Trophoblast cell (in vitro differentiated cells and primary cell): ENCODE measurements around the gene KRT7.

Source experiments
- DNase-seq, 2 donors: peaks; one replicate each; pipeline ENCODE4 v3.0.0-alpha.2; 2016
- H2AFZ ChIP-seq: 2 replicates; pipeline ENCODE4 v1.6.1; 2013; ENCODE audit warnings: low read length, moderate library complexity, mild to moderate bottlenecking; ENCODE audit not compliant: insufficient read depth, poor library complexity
- H2AK5ac ChIP-seq: 2 replicates; pipeline ENCODE4 v1.6.1; 2013; ENCODE audit warnings: mild to moderate bottlenecking, low read length
- H2BK120ac ChIP-seq: 2 replicates; pipeline ENCODE4 v1.6.1; 2013; ENCODE audit warnings: low read length, mild to moderate bottlenecking, moderate library complexity; ENCODE audit not compliant: insufficient read depth, poor library complexity
- H2BK12ac ChIP-seq: 2 replicates; pipeline ENCODE4 v1.6.1; 2013; ENCODE audit warnings: mild to moderate bottlenecking, low read length, moderate library complexity
- H2BK5ac ChIP-seq: 2 replicates; pipeline ENCODE4 v1.6.1; 2013; ENCODE audit warnings: low read length, low read depth, moderate library complexity, mild to moderate bottlenecking; ENCODE audit not compliant: poor library complexity
- H3K14ac ChIP-seq: 2 replicates; pipeline ENCODE4 v1.6.1; 2013; ENCODE audit warnings: mild to moderate bottlenecking, low read length
- H3K18ac ChIP-seq: 2 replicates; pipeline ENCODE4 v1.6.1; 2013; ENCODE audit warnings: mild to moderate bottlenecking, low read length
- H3K23ac ChIP-seq: 2 replicates; pipeline ENCODE4 v1.6.1; 2013; ENCODE audit warnings: low read length
- H3K27ac ChIP-seq: 2 replicates; pipeline ENCODE4 v1.5.1; 2013; ENCODE audit warnings: low read depth, mild to moderate bottlenecking, inconsistent platforms, low read length, moderate library complexity
- H3K27me3 ChIP-seq: 2 replicates; pipeline ENCODE4 v1.6.1; 2013; ENCODE audit warnings: inconsistent platforms, mild to moderate bottlenecking, low read length, moderate library complexity; ENCODE audit not compliant: insufficient read depth
- H3K36me3 ChIP-seq, 2 experiments: 1 replicate in 1 of 2; 2 replicates in 1 of 2; pipeline ENCODE4 v1.6.1; 2013; ENCODE audit warnings: low read length in 2 of 2, mild to moderate bottlenecking in 2 of 2, moderate library complexity in 1 of 2; ENCODE audit not compliant: insufficient read depth in 2 of 2, control insufficient read depth in 1 of 2
- H3K4ac ChIP-seq: 2 replicates; pipeline ENCODE4 v1.6.1; 2013; ENCODE audit warnings: low read depth, mild to moderate bottlenecking, low read length, moderate library complexity
- H3K4me1 ChIP-seq, 2 experiments: 1 replicate in 1 of 2; 2 replicates in 1 of 2; pipeline ENCODE4 v1.6.1; 2013; ENCODE audit warnings: low read length in 2 of 2, mild to moderate bottlenecking in 2 of 2, moderate library complexity in 1 of 2; ENCODE audit not compliant: insufficient read depth in 2 of 2, control insufficient read depth in 1 of 2
- H3K4me2 ChIP-seq: 2 replicates; pipeline ENCODE4 v1.6.1; 2013; ENCODE audit warnings: inconsistent platforms, mild to moderate bottlenecking, low read length, moderate library complexity
- H3K4me3 ChIP-seq: 2 replicates; pipeline ENCODE4 v1.5.1; 2013; ENCODE audit warnings: mild to moderate bottlenecking, low read depth, low read length, inconsistent platforms
- H3K79me1 ChIP-seq: one replicate; pipeline ENCODE4 v1.6.1; 2013; ENCODE audit warnings: low read length
- H3K79me2 ChIP-seq: 2 replicates; pipeline ENCODE4 v1.6.1; 2013; ENCODE audit warnings: low read length, mild to moderate bottlenecking; ENCODE audit not compliant: control insufficient read depth, insufficient read depth, poor library complexity
- H3K9ac ChIP-seq: 2 replicates; pipeline ENCODE4 v1.6.1; 2013; ENCODE audit warnings: mild to moderate bottlenecking, low read length
- H3K9me3 ChIP-seq: 2 replicates; pipeline ENCODE4 v1.6.1; 2013; ENCODE audit warnings: low read depth, mild to moderate bottlenecking, control low read depth, inconsistent platforms, low read length; ENCODE audit not compliant: insufficient read depth
- H4K12ac ChIP-seq: 2 replicates; pipeline ENCODE4 v1.6.1; 2013; ENCODE audit warnings: low read depth, mild to moderate bottlenecking, low read length, moderate library complexity
- H4K8ac ChIP-seq: 2 replicates; pipeline ENCODE4 v1.6.1; 2013; ENCODE audit warnings: low read depth, mild to moderate bottlenecking, low read length, moderate library complexity
- H4K91ac ChIP-seq: one replicate; pipeline ENCODE4 v1.6.1; 2013; ENCODE audit warnings: low read depth, mild to moderate bottlenecking, low read length, moderate library complexity
- WGBS: extraction: QIAGEN DNeasy Blood & Tissue Kit; methylation state at CpG from one replicate; pipeline ENCODE4 v1.1.7; 2013; ENCODE audit warnings: missing lambda C conversion rate; ENCODE audit not compliant: insufficient read length, insufficient coverage; ENCODE audit errors: extremely low coverage; 5-methylcytosine and 5-hydroxymethylcytosine counted together

The KRT7 gene

DNA sequence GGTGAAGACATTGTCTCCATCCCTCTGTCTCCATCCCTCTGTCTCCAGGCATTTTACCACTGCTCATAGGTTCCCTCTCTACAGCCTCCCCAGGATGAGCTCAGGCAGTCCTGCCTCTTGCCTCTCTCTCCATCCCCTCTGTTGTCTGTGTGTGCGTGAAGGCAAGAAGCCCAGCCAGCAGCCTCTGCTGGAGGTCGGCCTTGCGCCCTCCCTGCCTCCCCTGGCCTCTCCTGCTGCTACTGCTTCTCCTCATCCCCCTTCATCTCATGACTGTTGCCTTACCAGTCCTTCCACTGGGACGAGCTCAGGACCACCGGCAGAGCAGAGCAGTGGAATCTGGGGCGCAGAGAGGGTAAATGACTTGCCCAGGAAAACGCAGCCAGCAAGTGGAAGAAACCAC lies 44.4 kb upstream of the KRT7 start:
- H2BK12ac ChIP-seq, result peak overlapping the region; percentile 97

GRCh38 chr12:52189376-52190174 lies 43.5 kb upstream of the KRT7 start:
- H2AK5ac ChIP-seq, result no peak overlapping the region
- no peak overlapping the region for H3K23ac ChIP-seq

More for the DNA sequence above, 44.4 kb upstream of the KRT7 start:
- peaks cover 69 to 81% of the 10 kb centered on the region in 2 experiments for H3K4me1 ChIP-seq
- H4K91ac ChIP-seq, result peak overlapping the region; percentile 22
- no peak for DNase-seq
- H3K14ac ChIP-seq, result peak overlapping the region; percentile 14
- no peak overlapping the region for H3K4ac ChIP-seq
- H3K79me1 ChIP-seq, result peaks cover 63% of the 10 kb centered on the region
- H2BK120ac ChIP-seq, result peak overlapping the region; percentile 0
- no peak overlapping the region for H2AFZ ChIP-seq
- no peak overlapping the region for H3K4me3 ChIP-seq
- no CpG with 5 or more reads among the region's 7 CpGs for WGBS
- H3K18ac ChIP-seq, result peak overlapping the region; percentile 34
- H3K9me3 ChIP-seq, result no peaks in the 10 kb centered on the region
- H3K79me2 ChIP-seq, result peaks cover 18% of the 10 kb centered on the region
- H3K36me3 ChIP-seq, result no peaks in the 10 kb centered on the region
- no peaks in the 10 kb centered on the region for H3K27me3 ChIP-seq
- H3K27ac ChIP-seq, result no peak overlapping the region
- H2AK5ac ChIP-seq, result peak overlapping the region; percentile 21
- H3K23ac ChIP-seq, result no peak overlapping the region
- no peak overlapping the region for H4K12ac ChIP-seq
- peak overlapping the region; percentile 1 for H4K8ac ChIP-seq
- H2BK5ac ChIP-seq, result no peak overlapping the region
- H3K9ac ChIP-seq, result no peak overlapping the region
- no peak overlapping the region for H3K4me2 ChIP-seq

GRCh38 chr12:52190860-52191729 lies 41.9 kb upstream of the KRT7 start:
- no peaks in the 10 kb centered on the region for H3K27me3 ChIP-seq
- H3K79me2 ChIP-seq, result peaks cover 16% of the 10 kb centered on the region
- H4K12ac ChIP-seq, result no peak overlapping the region
- no peak overlapping the region for H3K4me2 ChIP-seq
- H3K23ac ChIP-seq, result no peak overlapping the region
- no peak overlapping the region for H3K9ac ChIP-seq
- no peaks in the 10 kb centered on the region for H3K9me3 ChIP-seq
- peak overlapping the region; percentile 82 for H4K91ac ChIP-seq
- no peak overlapping the region for H3K27ac ChIP-seq
- H3K4me1 ChIP-seq, result peaks cover 68 to 78% of the 10 kb centered on the region in 2 experiments
- H2BK12ac ChIP-seq, result peak overlapping the region; percentile 58
- no peak overlapping the region for H3K4me3 ChIP-seq
- H3K18ac ChIP-seq, result peak overlapping the region; percentile 55
- no peak for DNase-seq
- H4K8ac ChIP-seq, result peak overlapping the region; percentile 3
- peak overlapping the region; percentile 48 for H3K4ac ChIP-seq
- WGBS, result no CpG with 5 or more reads among the region's 16 CpGs
- peak overlapping the region; percentile 35 for H2BK5ac ChIP-seq
- H3K36me3 ChIP-seq, result no peaks in the 10 kb centered on the region
- H2AK5ac ChIP-seq, result peak overlapping the region; percentile 83
- H2AFZ ChIP-seq, result no peak overlapping the region
- peaks cover 70% of the 10 kb centered on the region for H3K79me1 ChIP-seq
- peak overlapping the region; percentile 71 for H2BK120ac ChIP-seq
- peak overlapping the region; percentile 70 for H3K14ac ChIP-seq

More at GRCh38 chr12:52189376-52190174, 43.5 kb upstream of the KRT7 start:
- Histone ChIP-seq H3K4ac (no peak overlapping the region), H3K27ac (no peak overlapping the region), H3K36me3 (no peaks in the 10 kb centered on the region), H3K27me3 (no peaks in the 10 kb centered on the region), H4K8ac (no peak overlapping the region), H2BK12ac (peak overlapping the region; percentile 20), H3K9ac (no peak overlapping the region), H3K18ac (peak overlapping the region; percentile 7), H3K4me1 (peaks cover 69 to 81% of the 10 kb centered on the region in 2 experiments), H3K79me1 (peaks cover 66% of the 10 kb centered on the region), H2AFZ (no peak overlapping the region), H2BK120ac (no peak overlapping the region), H3K9me3 (no peaks in the 10 kb centered on the region), H4K91ac (peak overlapping the region; percentile 12), H4K12ac (no peak overlapping the region), H2BK5ac (no peak overlapping the region), H3K4me3 (no peak overlapping the region), H3K79me2 (peaks cover 15% of the 10 kb centered on the region), H3K4me2 (no peak overlapping the region), H3K14ac (no peak overlapping the region)
- DNase-seq, result no peak
- WGBS, result no CpG with 5 or more reads among the region's 3 CpGs
